AG10803 (cell line): Measurements from ENCODE around the gene STEAP3.

Source experiments
- DNase-seq: peaks from one replicate; pipeline ENCODE4 v3.0.0; 2010; ENCODE audit warnings: low read depth
- H3K4me3 ChIP-seq: 2 replicates; pipeline ENCODE4 v1.5.1; 2011; ENCODE audit warnings: mild to moderate bottlenecking, low read length, control low read depth
- TF ChIP-seq, protein P1 (sequence below): conservative IDR thresholded peaks from 2 replicates; pipeline ENCODE4 v1.5.1; 2011; ENCODE audit warnings: mild to moderate bottlenecking, low read length, control low read depth, inconsistent platforms

The STEAP3 gene

DNA sequence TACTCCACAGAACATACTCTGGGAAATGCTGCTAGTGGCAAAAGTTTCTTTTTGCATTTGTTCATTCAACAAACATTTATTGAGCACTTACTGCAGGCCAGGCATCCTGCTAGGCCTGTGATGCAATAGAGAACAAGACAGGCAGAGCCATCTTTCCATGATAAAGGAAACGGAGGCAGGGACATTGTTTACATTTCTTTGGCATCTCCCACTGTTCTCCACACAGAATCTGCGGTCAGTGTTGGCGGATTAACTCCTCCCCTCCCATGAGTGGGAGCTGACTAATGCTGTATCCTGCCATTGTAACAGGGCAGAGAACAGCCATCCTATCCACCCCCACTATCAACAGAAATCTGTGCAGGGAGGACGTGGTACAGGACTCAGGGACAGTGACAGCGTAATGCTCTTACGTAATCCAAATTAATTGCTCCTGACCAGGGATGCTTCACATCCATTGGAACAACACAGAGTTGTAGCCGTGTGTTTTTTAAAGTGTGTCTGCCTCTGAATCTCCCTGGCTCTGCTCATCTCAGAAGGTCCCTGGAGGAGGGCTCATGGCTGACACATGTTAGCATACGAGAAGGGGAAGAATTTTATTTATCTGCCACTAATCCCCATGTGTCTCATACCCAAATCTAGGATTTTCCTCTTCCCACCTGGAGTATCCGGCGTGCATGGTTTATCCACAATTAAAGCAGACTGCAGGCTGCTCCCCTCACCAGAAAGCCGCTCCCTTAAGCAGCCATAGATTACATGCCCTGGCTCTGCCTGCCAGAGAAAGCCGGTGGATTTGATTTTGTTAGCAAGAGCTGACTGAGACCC, 32.3 kb downstream of the STEAP3 start:
- peak; percentile 97 for DNase-seq
- TF ChIP-seq, protein P1, sequence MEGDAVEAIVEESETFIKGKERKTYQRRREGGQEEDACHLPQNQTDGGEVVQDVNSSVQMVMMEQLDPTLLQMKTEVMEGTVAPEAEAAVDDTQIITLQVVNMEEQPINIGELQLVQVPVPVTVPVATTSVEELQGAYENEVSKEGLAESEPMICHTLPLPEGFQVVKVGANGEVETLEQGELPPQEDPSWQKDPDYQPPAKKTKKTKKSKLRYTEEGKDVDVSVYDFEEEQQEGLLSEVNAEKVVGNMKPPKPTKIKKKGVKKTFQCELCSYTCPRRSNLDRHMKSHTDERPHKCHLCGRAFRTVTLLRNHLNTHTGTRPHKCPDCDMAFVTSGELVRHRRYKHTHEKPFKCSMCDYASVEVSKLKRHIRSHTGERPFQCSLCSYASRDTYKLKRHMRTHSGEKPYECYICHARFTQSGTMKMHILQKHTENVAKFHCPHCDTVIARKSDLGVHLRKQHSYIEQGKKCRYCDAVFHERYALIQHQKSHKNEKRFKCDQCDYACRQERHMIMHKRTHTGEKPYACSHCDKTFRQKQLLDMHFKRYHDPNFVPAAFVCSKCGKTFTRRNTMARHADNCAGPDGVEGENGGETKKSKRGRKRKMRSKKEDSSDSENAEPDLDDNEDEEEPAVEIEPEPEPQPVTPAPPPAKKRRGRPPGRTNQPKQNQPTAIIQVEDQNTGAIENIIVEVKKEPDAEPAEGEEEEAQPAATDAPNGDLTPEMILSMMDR = no peak
- no peak overlapping the region; the same call in 1 of the 2 replicates for H3K4me3 ChIP-seq

DNA sequence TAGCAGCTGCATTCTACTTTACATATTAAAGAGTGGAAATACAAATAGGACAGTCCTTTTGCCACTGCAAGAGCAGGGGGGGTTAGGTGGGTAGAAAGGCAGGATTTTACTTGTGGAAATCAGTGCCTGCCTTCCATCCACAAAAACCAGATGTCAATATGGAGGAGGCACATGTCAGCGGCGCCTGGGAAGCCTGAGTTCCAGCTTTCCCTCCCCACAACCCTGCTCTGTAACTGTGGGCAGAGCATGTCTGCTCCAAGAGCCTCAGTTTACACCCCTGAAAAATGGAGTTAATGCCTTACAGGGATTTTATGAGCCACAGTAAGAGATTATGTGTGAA, 32.9 kb downstream of the STEAP3 start:
- no peak overlapping the region for H3K4me3 ChIP-seq
- no peak for DNase-seq
- TF ChIP-seq, protein P1 = no peak

DNA sequence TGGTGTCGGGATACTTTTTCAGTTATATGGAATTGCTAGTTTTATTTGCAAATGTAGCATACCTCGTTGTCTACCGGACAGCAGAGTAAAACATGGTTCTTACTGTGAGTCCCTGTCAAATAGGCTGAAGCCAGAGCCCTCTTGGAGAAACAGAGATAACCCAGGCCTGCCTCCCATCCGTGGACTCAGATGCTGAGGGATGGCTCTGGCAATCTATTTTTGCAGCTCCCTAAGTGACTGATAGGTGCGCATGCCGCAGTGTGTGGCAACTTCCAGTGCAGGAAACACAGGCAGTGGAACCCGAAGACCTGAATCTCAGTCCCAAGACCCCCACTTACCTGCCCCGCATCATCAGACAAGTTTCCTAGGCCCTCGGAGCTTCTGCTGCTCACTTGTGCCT, 33.6 kb downstream of the STEAP3 start:
- TF ChIP-seq, protein P1 = no peak
- H3K4me3 ChIP-seq = no peak overlapping the region
- DNase-seq = no peak

DNA sequence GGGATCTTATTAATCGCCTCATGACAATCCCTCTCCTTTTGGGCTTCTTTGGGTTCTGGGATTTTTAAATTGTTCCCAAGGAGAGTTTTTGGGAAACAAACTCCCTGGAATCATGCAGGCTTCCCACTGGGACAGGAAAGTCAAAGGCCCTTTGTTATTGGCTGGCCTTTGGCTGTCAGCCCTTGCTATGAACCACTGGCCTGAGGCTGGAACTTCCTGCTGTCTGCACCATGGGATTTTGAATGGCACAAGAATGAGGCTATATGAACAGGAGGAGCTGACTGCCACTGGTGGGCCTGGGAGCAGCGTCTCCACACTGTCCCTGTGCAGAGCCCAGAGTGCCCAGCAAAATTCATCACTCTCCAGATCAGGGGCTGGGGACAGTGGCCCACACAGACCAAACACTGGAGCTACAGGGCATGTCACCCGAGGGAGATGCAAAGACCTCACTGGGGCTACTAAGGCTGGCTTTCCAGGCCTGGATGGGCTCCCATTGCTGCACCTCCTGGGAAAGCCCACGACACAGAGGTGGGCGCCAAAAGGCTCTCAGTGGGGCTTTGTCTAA, 35.7 kb downstream of the STEAP3 start:
- TF ChIP-seq, protein P1 = no peak
- H3K4me3 ChIP-seq = no peak overlapping the region
- peak; percentile 23 for DNase-seq

DNA sequence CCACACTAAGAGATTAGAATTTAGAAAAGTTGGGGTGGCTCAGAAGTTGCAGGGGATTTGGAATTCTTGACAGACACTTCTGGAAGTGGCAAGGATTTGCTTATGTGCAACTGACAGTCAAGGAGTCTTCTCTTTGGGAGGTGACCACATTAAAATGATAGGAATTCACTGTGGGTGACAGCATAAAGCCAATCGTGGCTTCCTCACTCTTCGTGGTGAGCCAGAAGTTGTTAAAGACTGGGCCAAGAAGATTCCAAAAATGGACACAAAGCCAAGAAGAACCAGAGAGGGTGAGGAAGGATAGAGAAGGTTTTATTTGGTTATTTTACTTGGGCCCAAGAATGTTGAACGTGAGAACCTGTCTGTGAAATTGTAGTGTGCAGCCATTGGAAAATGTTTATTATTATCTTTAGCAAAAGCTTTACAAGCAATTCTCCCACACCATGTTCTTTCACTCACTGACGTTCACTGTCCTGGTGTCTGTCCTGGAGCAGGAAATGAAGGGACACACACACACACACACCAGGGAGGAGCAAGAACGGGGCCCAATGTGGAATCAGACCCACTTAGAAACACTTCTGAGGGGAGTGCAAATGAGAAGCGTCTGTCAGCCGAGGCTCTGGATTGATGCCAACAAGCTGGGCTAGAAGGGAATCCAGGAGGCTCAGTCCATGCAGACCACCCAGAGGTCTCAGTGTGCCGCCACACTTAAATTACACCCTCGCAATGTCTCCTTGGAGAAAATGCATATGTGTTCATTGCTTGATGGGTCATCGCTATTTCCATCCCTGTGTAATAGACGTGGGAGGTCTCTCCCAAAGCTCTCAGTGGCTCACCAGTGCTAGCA, 37.2 kb downstream of the STEAP3 start:
- H3K4me3 ChIP-seq = no peak overlapping the region
- peak; percentile 87 for DNase-seq
- TF ChIP-seq, protein P1 = no peak

DNA sequence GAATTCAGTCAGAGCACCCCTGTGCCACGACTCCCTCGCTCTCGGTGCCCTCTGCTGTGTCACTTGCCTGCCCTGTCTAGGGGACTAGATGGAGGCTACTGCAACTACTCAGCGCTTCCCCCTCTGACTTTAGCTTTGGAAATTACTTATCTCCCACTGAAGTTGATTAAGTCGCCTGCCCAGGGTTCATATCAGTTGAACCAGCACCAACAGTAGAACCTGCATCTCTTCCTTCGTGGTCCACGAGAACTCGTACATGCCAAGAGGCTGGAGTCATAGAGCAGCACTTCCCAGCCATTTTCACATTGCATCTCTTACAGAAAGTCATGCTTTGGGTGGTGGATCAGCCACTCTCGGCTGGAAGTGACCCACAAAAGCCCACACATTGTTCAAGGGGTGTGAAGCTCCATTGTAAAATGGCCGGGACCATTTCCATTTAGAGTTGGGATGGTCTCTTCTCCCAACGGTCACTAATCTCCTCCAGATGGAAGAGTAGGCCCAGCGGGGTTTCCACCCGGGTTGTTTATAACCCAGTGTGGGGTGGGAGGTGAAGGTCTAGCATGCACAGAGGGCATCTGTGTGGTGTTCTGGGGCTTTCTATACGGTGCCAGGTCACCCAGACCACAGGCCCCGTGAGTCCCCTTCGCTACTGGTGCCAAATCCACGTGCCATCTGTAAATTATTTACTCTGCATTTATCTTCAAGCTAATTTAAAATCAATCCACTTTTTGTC, 38.0 kb downstream of the STEAP3 start:
- TF ChIP-seq, protein P1 = no peak
- no peak for DNase-seq

More for the DNA sequence above, 38.0 kb downstream of the STEAP3 start:
- H3K4me3 ChIP-seq = no peak overlapping the region
